ENCODE data around the gene NDUFS2. TPM values are rescaled to one million over a fixed set of nuclear protein-coding genes. Genes with fewer than 3 reads are reported as not detected.

Gene NDUFS2
- total and polyA plus RNA-seq, 9 donors: 76.2 to 140 (median 105) TPM

Small RNA genes within 50 kb of the gene (microRNA-seq; reads per million reads assigned to microRNA genes)
- gene MIR5187: 0 to 0.18 (median 0.16) reads per million in 3 donors

Other genes starting within 250 kb of the NDUFS2 start
- gene ITLN2, start 247.6 kb upstream of the NDUFS2 start, total RNA-seq: 1 to 10 TPM in 6 of 7 donors, under 1 TPM in 1; 0.53 to 7.2 (median 2.1) TPM
- 1 to 10 TPM; 3.4 to 7.6 TPM for gene ITLN2, start 247.6 kb upstream of the NDUFS2 start, polyA plus RNA-seq
- 10 to 100 TPM; 14.8 to 62.7 (median 34.9) TPM for gene F11R, start 181.2 kb upstream of the NDUFS2 start, total RNA-seq
- 10 to 100 TPM; 26.1 to 68.5 TPM for gene F11R, start 181.2 kb upstream of the NDUFS2 start, polyA plus RNA-seq
- gene TSTD1, start 163.4 kb upstream of the NDUFS2 start, total RNA-seq: 100 to 1,000 TPM in 1 of 7 donors, 10 to 100 TPM in 6; 32.6 to 200 (median 50.3) TPM
- gene TSTD1, start 163.4 kb upstream of the NDUFS2 start, polyA plus RNA-seq: 100 to 1,000 TPM in 1 of 2 donors, 10 to 100 TPM in 1; 13.6 to 107 TPM
- gene USF1, start 156.4 kb upstream of the NDUFS2 start, total RNA-seq: 10 to 100 TPM; 28.1 to 49.6 (median 44.0) TPM
- gene USF1, start 156.4 kb upstream of the NDUFS2 start, polyA plus RNA-seq: 10 to 100 TPM; 38.8 to 54.8 TPM
- gene ARHGAP30, start 132.5 kb upstream of the NDUFS2 start, total RNA-seq: 1 to 10 TPM; 1.7 to 6.3 (median 2.8) TPM
- gene ARHGAP30, start 132.5 kb upstream of the NDUFS2 start, polyA plus RNA-seq: 1 to 10 TPM; 1.6 to 9.3 TPM
- gene NECTIN4, start 112.8 kb upstream of the NDUFS2 start, total RNA-seq: 1 to 10 TPM in 1 of 7 donors, under 1 TPM in 4, not detected in 2; 0.15 to 4.4 (median 0.26) TPM
- gene NECTIN4, start 112.8 kb upstream of the NDUFS2 start, polyA plus RNA-seq: under 1 TPM in 1 of 2 donors, not detected in 1; 0.07 TPM
- gene KLHDC9, start 104.0 kb upstream of the NDUFS2 start, total RNA-seq: 10 to 100 TPM in 2 of 7 donors, 1 to 10 TPM in 5; 5.5 to 23.3 (median 7.5) TPM
- gene KLHDC9, start 104.0 kb upstream of the NDUFS2 start, polyA plus RNA-seq: 1 to 10 TPM; 7.1 to 7.3 TPM
- gene PFDN2, start 84.3 kb upstream of the NDUFS2 start, total RNA-seq: 10 to 100 TPM; 18.1 to 54.0 (median 46.9) TPM
- 10 to 100 TPM; 66.6 to 94.4 TPM for gene PFDN2, start 84.3 kb upstream of the NDUFS2 start, polyA plus RNA-seq
- 10 to 100 TPM; 25.4 to 37.1 (median 33.7) TPM for gene NIT1, start 84.3 kb upstream of the NDUFS2 start, total RNA-seq
- gene NIT1, start 84.3 kb upstream of the NDUFS2 start, polyA plus RNA-seq: 10 to 100 TPM; 36.7 to 37.5 TPM
- gene DEDD, start 69.7 kb upstream of the NDUFS2 start, total RNA-seq: 10 to 100 TPM; 19.0 to 40.2 (median 38.1) TPM
- gene DEDD, start 69.7 kb upstream of the NDUFS2 start, polyA plus RNA-seq: 10 to 100 TPM; 35.2 to 53.9 TPM
- 100 to 1,000 TPM in 3 of 7 donors, 10 to 100 TPM in 4; 63.2 to 111 (median 96.1) TPM for gene UFC1, start 48.4 kb upstream of the NDUFS2 start, total RNA-seq
- 100 to 1,000 TPM; 131 to 209 TPM for gene UFC1, start 48.4 kb upstream of the NDUFS2 start, polyA plus RNA-seq
- gene USP21, start 42.9 kb upstream of the NDUFS2 start, total RNA-seq: 10 to 100 TPM; 16.7 to 41.9 (median 38.5) TPM
- gene USP21, start 42.9 kb upstream of the NDUFS2 start, polyA plus RNA-seq: 10 to 100 TPM; 29.2 to 32.0 TPM
- gene PPOX, start 35.9 kb upstream of the NDUFS2 start, total RNA-seq: 10 to 100 TPM; 20.1 to 37.9 (median 24.2) TPM
- gene PPOX, start 35.9 kb upstream of the NDUFS2 start, polyA plus RNA-seq: 10 to 100 TPM; 21.1 to 29.6 TPM
- 10 to 100 TPM; 23.1 to 40.6 (median 28.8) TPM for gene B4GALT3, start 24.9 kb upstream of the NDUFS2 start, total RNA-seq
- gene B4GALT3, start 24.9 kb upstream of the NDUFS2 start, polyA plus RNA-seq: 10 to 100 TPM; 24.2 to 44.0 TPM
- 100 to 1,000 TPM in 4 of 7 donors, 10 to 100 TPM in 3; 40.7 to 437 (median 103) TPM for gene ADAMTS4, start 3.3 kb upstream of the NDUFS2 start, total RNA-seq
- gene ADAMTS4, start 3.3 kb upstream of the NDUFS2 start, polyA plus RNA-seq: 10 to 100 TPM in 1 of 2 donors, under 1 TPM in 1; 0.90 to 19.4 TPM
- 10 to 100 TPM in 4 of 7 donors, 1 to 10 TPM in 3; 7.1 to 38.0 (median 19.3) TPM for gene FCER1G, start 12.9 kb downstream of the NDUFS2 start, total RNA-seq
- 100 to 1,000 TPM in 1 of 2 donors, 10 to 100 TPM in 1; 38.3 to 270 TPM for gene FCER1G, start 12.9 kb downstream of the NDUFS2 start, polyA plus RNA-seq
- gene APOA2, start 21.3 kb downstream of the NDUFS2 start, total RNA-seq: 1 to 10 TPM in 1 of 7 donors, under 1 TPM in 1, not detected in 5; 0.85 to 4.3 TPM
- gene APOA2, start 21.3 kb downstream of the NDUFS2 start, polyA plus RNA-seq: not detected
- gene TOMM40L, start 23.7 kb downstream of the NDUFS2 start, total RNA-seq: 10 to 100 TPM in 1 of 7 donors, 1 to 10 TPM in 6; 2.4 to 15.2 (median 7.5) TPM
- 10 to 100 TPM in 1 of 2 donors, 1 to 10 TPM in 1; 3.7 to 10.4 TPM for gene TOMM40L, start 23.7 kb downstream of the NDUFS2 start, polyA plus RNA-seq
- not detected for gene NR1I3, start 35.8 kb downstream of the NDUFS2 start, total RNA-seq
- gene NR1I3, start 35.8 kb downstream of the NDUFS2 start, polyA plus RNA-seq: not detected
- gene PCP4L1, start 56.4 kb downstream of the NDUFS2 start, total RNA-seq: 10 to 100 TPM in 1 of 7 donors, 1 to 10 TPM in 5, under 1 TPM in 1; 0.69 to 20.2 (median 1.7) TPM
- 1 to 10 TPM; 2.6 to 9.4 TPM for gene PCP4L1, start 56.4 kb downstream of the NDUFS2 start, polyA plus RNA-seq
- 1 to 10 TPM; 1.4 to 3.8 (median 2.5) TPM for gene MPZ, start 107.6 kb downstream of the NDUFS2 start, total RNA-seq
- gene MPZ, start 107.6 kb downstream of the NDUFS2 start, polyA plus RNA-seq: 1 to 10 TPM; 2.3 to 9.3 TPM
- gene SDHC, start 112.0 kb downstream of the NDUFS2 start, total RNA-seq: 100 to 1,000 TPM in 5 of 7 donors, 10 to 100 TPM in 2; 12.6 to 149 (median 126) TPM
- gene SDHC, start 112.0 kb downstream of the NDUFS2 start, polyA plus RNA-seq: 100 to 1,000 TPM; 115 to 327 TPM
- 10 to 100 TPM in 1 of 7 donors, 1 to 10 TPM in 3, not detected in 3; 1.5 to 15.2 (median 2.5) TPM for gene CFAP126, start 165.5 kb downstream of the NDUFS2 start, total RNA-seq
- under 1 TPM in 1 of 2 donors, not detected in 1; 0.11 TPM for gene CFAP126, start 165.5 kb downstream of the NDUFS2 start, polyA plus RNA-seq